Activated CD8-positive, alpha-beta T cell treated with anti-CD3 and anti-CD28 coated beads for 36 hours (primary cell): ENCODE results near the gene HFE. TPM values are rescaled to one million over a fixed set of nuclear protein-coding genes. Genes with fewer than 3 reads are reported as not detected.
A peak's percentile ranks its signal among the peaks of the same experiment; 100 is the strongest.

ENCODE experiments used
- ATAC-seq: fragments of 200-7000 bp; cut with Tn5 transposase; one replicate; pipeline ENCODE4 v1.10.0; 2021; ENCODE audit warnings: mild to moderate bottlenecking, moderate library complexity
- CTCF ChIA-PET: fragments of 350-600 bp; sonication (Branson Sonifier 250); formaldehyde crosslinking; loops from one replicate; lab custom pipeline; 2021; ENCODE audit warnings: antibody characterized with exemption; lab: Charles Lee
- POLR2A ChIA-PET: fragments of 350-600 bp; sonication (Branson Sonifier 250); formaldehyde crosslinking; loops from one replicate; lab custom pipeline; 2021; ENCODE audit warnings: antibody characterized with exemption; lab: Charles Lee
- DNase-seq: peaks from one replicate; pipeline ENCODE4 v3.0.0-alpha.2; 2020
- H3K27ac Mint-ChIP-seq: one replicate; pipeline ENCODE4 v1.8.0; 2021; ENCODE audit warnings: mild to moderate bottlenecking, mixed read lengths
- H3K27me3 Mint-ChIP-seq: one replicate; pipeline ENCODE4 v1.8.0; 2021; ENCODE audit warnings: mixed read lengths
- H3K36me3 Mint-ChIP-seq: one replicate; pipeline ENCODE4 v1.8.0; 2021; ENCODE audit warnings: low read depth, mixed read lengths
- H3K4me1 Mint-ChIP-seq: one replicate; pipeline ENCODE4 v1.8.0; 2021; ENCODE audit warnings: low read depth, mixed read lengths
- H3K4me3 Mint-ChIP-seq: one replicate; pipeline ENCODE4 v1.8.0; 2021; ENCODE audit warnings: mild to moderate bottlenecking, moderate library complexity, mixed read lengths
- H3K9me3 Mint-ChIP-seq: one replicate; pipeline ENCODE4 v1.8.0; 2021; ENCODE audit warnings: mixed read lengths
- CTCF ChIP-seq: fragments of 200-600 bp; IDR thresholded peaks from one replicate; pipeline ENCODE4 v1.8.0; 2022; ENCODE audit warnings: antibody characterized with exemption, mild to moderate bottlenecking
- intact Hi-C: fragments of 100-400 bp; cut with micrococcal nuclease; formaldehyde crosslinking; loops from one replicate; pipeline ENCODE4 v1.10.0; 2022
- total RNA-seq, 2 experiments: library from RNA; stranded (reverse); gene quantifications; one replicate each; pipeline ENCODE4 v1.2.3, GENCODE V29; 2021

Gene HFE
- total RNA-seq, 2 experiments from 2014 or later = 0.25 to 0.56 TPM

GRCh38 chr6:26104457-26105108, 17.4 kb downstream of the HFE start:
- ATAC-seq = peak; percentile 7
- peak; percentile 12 for TF ChIP-seq CTCF
- intact Hi-C loops = loop anchor here (2.0 kb wide), 1 partner anchor 18 kb away; a partner anchor contains a TSS

GRCh38 chr6:26105109-26105730, 18.0 kb downstream of the HFE start:
- peaks cover 15% of the 10 kb centered on the region for H3K4me1 Mint-ChIP-seq
- ChIA-PET POLR2A (interaction anchor here (0.8 to 7.7 kb wide), 20 partner anchors 9 to 218 kb away, joined by 3 to 104 read pairs (median 11); partner anchors contain the start of gene HFE), CTCF (interaction anchor here (0.8 to 24.5 kb wide), 4 partner anchors 10 to 37 kb away, joined by 4 to 841 read pairs (median 5); a partner anchor contains a TSS)
- DNase-seq (no peak), ATAC-seq (no peak)
- no peak for TF ChIP-seq CTCF
- intact Hi-C loops = loop anchor here (2.0 kb wide), 1 partner anchor 18 kb away; a partner anchor contains a TSS
- no peak overlapping the region for H3K27ac Mint-ChIP-seq
- H3K27me3 Mint-ChIP-seq = peaks cover 2% of the 10 kb centered on the region
- peaks cover 3% of the 10 kb centered on the region for H3K36me3 Mint-ChIP-seq
- no peaks in the 10 kb centered on the region for H3K9me3 Mint-ChIP-seq
- H3K4me3 Mint-ChIP-seq = peak overlapping the region; percentile 36

More at GRCh38 chr6:26104457-26105108, 17.4 kb downstream of the HFE start:
- ChIA-PET CTCF (interaction anchor here (0.6 to 24.5 kb wide), 7 partner anchors 11 to 89 kb away, joined by 3 to 841 read pairs (median 5); partner anchors contain the start of gene HFE), POLR2A (interaction anchor here (0.6 to 7.7 kb wide), 40 partner anchors 9 to 1041 kb away, joined by 3 to 104 read pairs (median 5); partner anchors contain the start of gene HFE)
- Mint-ChIP-seq H3K9me3 (no peaks in the 10 kb centered on the region), H3K4me3 (peak overlapping the region; percentile 85), H3K36me3 (peaks cover 3% of the 10 kb centered on the region), H3K4me1 (peaks cover 15% of the 10 kb centered on the region), H3K27me3 (peaks cover 2% of the 10 kb centered on the region), H3K27ac (peak overlapping the region; percentile 98)
- DNase-seq = peak; percentile 55

- ATAC-seq = no peak
- no peak overlapping the region for H3K27ac Mint-ChIP-seq
- no peaks in the 10 kb centered on the region for H3K9me3 Mint-ChIP-seq
- TF ChIP-seq CTCF = no peak
- H3K4me1 Mint-ChIP-seq = peaks cover 15% of the 10 kb centered on the region
- H3K4me3 Mint-ChIP-seq = no peak overlapping the region
- H3K27me3 Mint-ChIP-seq = peaks cover 2% of the 10 kb centered on the region
- POLR2A ChIA-PET = interaction anchor here (0.6 to 7.7 kb wide), 5 partner anchors 18 to 190 kb away, joined by 3 to 104 read pairs (median 36); a partner anchor contains a TSS
- CTCF ChIA-PET = interaction anchor here (3.5 to 24.5 kb wide), 2 partner anchors 9 to 37 kb away, joined by 14 to 841 read pairs; a partner anchor contains a TSS
- peaks cover 3% of the 10 kb centered on the region for H3K36me3 Mint-ChIP-seq
- intact Hi-C loops = loop anchor here (2.0 kb wide), 1 partner anchor 17 kb away; a partner anchor contains a TSS
- no peak for DNase-seq
Measured at GRCh38 chr6:26105842-26106241, 18.6 kb downstream of the HFE start.

GRCh38 chr6:26107935-26108334, 20.7 kb downstream of the HFE start:
- Mint-ChIP-seq H3K27ac (no peak overlapping the region), H3K36me3 (peaks cover 3% of the 10 kb centered on the region), H3K9me3 (no peaks in the 10 kb centered on the region), H3K4me3 (no peak overlapping the region), H3K4me1 (peaks cover 13% of the 10 kb centered on the region), H3K27me3 (peaks cover 6% of the 10 kb centered on the region)
- no peak for ATAC-seq
- no peak for TF ChIP-seq CTCF
- ChIA-PET CTCF (interaction anchor here (0.9 to 24.5 kb wide), 5 partner anchors 11 to 82 kb away, joined by 3 to 841 read pairs (median 4); partner anchors contain the start of gene HFE), POLR2A (interaction anchor here (0.9 to 7.7 kb wide), 10 partner anchors 9 to 90 kb away, joined by 3 to 104 read pairs (median 4); a partner anchor contains a TSS)
- intact Hi-C loops = no loop called here
- no peak for DNase-seq
